ENCODE results near the gene ANKRD60. TPM values are rescaled to one million over a fixed set of nuclear protein-coding genes. Genes with fewer than 3 reads are reported as not detected.

ANKRD60 gene
- total and polyA plus RNA-seq, 11 donors = not detected

GRCh38 chr20:58251348-58251978, 23.0 kb upstream of the ANKRD60 start:
- peaks cover 0 to 49% (median 42%) of the 10 kb centered on the region in 9 donors for H3K36me3 ChIP-seq
- 82 to 93% (median 89%) methylated on average over 8 of the region's 8 CpGs for WGBS, 4 donors
- TF ChIP-seq, protein P1, sequence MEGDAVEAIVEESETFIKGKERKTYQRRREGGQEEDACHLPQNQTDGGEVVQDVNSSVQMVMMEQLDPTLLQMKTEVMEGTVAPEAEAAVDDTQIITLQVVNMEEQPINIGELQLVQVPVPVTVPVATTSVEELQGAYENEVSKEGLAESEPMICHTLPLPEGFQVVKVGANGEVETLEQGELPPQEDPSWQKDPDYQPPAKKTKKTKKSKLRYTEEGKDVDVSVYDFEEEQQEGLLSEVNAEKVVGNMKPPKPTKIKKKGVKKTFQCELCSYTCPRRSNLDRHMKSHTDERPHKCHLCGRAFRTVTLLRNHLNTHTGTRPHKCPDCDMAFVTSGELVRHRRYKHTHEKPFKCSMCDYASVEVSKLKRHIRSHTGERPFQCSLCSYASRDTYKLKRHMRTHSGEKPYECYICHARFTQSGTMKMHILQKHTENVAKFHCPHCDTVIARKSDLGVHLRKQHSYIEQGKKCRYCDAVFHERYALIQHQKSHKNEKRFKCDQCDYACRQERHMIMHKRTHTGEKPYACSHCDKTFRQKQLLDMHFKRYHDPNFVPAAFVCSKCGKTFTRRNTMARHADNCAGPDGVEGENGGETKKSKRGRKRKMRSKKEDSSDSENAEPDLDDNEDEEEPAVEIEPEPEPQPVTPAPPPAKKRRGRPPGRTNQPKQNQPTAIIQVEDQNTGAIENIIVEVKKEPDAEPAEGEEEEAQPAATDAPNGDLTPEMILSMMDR (IDR thresholded peaks at IDR 0.05) = no peak
- no peak for TF ChIP-seq POLR2A (IDR thresholded peaks at IDR 0.05)
- H3K4me3 ChIP-seq = no peak overlapping the region
- DNase-seq (no peak), ATAC-seq (no peak)
- intact Hi-C loops (cut with DNase I) = no loop called here
- H3K4me1 ChIP-seq = peaks cover 0 to 7% (median 0%) of the 10 kb centered on the region in 12 donors
- H3K27ac ChIP-seq = no peak overlapping the region
- no peaks in the 10 kb centered on the region for H3K27me3 ChIP-seq
- peaks cover 0 to 3% (median 0%) of the 10 kb centered on the region in 12 donors for H3K9me3 ChIP-seq

DNA sequence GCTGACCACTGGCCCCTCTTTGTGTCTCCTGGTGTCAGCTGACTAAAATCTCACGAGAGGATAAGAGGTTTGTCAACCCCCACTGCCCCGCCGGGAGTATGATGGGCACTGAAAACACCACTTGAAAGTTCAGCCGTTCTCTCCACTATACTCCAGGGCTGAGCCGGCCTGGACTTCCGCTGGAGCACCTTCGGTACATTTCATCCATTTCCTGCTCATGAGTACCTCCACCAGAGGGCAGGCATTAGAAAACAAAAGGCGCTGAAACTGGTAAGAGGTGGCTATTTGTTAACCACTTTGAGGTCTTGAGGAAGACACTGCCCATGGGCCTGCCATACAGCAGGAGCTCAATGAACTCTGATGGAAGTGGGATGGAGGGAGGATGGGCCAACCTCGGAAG, 17.9 kb upstream of the ANKRD60 start:
- ATAC-seq (peak in 1 of 4 donors; percentile 16), DNase-seq (no peak)
- Histone ChIP-seq H3K4me3 (no peak overlapping the region), H3K27ac (no peak overlapping the region), H3K27me3 (no peaks in the 10 kb centered on the region), H3K4me1 (no peaks in the 10 kb centered on the region), H3K36me3 (peaks cover 0 to 93% (median 80%) of the 10 kb centered on the region in 9 donors), H3K9me3 (no peaks in the 10 kb centered on the region)
- intact Hi-C loops (cut with DNase I) = loop anchor here in 1 of 10 donors (5.0 kb wide), 1 partner anchor 596 kb away; no protein-coding TSS in a partner anchor
- TF ChIP-seq, protein P1 (IDR thresholded peaks at IDR 0.05) = peak in 8 of 12 donors; percentile 10 to 33 (median 24)
- no peak for TF ChIP-seq POLR2A (IDR thresholded peaks at IDR 0.05)
- WGBS, 4 donors = 59 to 82% (median 68%) methylated on average over 8 to 9 of the region's 9 CpGs

DNA sequence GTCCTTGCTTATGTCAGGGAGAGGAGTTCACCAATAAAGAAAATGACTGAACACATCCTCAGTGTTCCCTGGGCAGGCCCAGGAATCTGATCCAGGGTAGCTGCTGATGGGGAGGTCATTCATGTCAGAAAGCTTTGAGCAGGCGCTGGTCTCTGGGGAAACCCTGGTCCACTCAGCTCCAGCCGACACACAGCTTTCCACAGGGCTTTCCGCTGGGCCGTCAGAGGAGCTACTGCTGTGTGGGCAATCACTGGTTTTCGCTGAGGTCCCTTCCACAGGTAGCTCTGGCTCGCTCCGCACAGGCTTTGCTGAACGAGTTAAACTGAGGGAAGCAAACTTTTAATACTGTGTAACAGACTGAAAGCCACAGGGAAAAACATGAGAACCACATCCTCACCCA, 17.5 kb upstream of the ANKRD60 start:
- intact Hi-C loops (cut with DNase I) = loop anchor here in 1 of 10 donors (5.0 kb wide), 1 partner anchor 596 kb away; no protein-coding TSS in a partner anchor
- Histone ChIP-seq H3K9me3 (no peaks in the 10 kb centered on the region), H3K4me1 (no peaks in the 10 kb centered on the region), H3K27ac (no peak overlapping the region), H3K36me3 (peaks cover 0 to 93% (median 80%) of the 10 kb centered on the region in 9 donors), H3K4me3 (no peak overlapping the region), H3K27me3 (no peaks in the 10 kb centered on the region)
- DNase-seq = no peak
- no peak for ATAC-seq
- TF ChIP-seq, protein P1 (IDR thresholded peaks at IDR 0.05) = no peak
- TF ChIP-seq POLR2A (IDR thresholded peaks at IDR 0.05) = no peak
- WGBS, 4 donors = 86 to 95% (median 94%) methylated on average over 4 to 8 of the region's 8 CpGs

- no peaks in the 10 kb centered on the region for H3K27me3 ChIP-seq
- DNase-seq = no peak
- ATAC-seq = no peak
- H3K4me1 ChIP-seq = no peaks in the 10 kb centered on the region
- H3K4me3 ChIP-seq = no peak overlapping the region
- no peak overlapping the region for H3K27ac ChIP-seq
- 89 to 96% (median 94%) methylated on average over 10 of the region's 10 CpGs for WGBS, 4 donors
- H3K36me3 ChIP-seq = peaks cover 0 to 93% (median 80%) of the 10 kb centered on the region in 9 donors
- intact Hi-C loops (cut with DNase I) = loop anchor here in 1 of 10 donors (5.0 kb wide), 1 partner anchor 597 kb away; no protein-coding TSS in a partner anchor
- H3K9me3 ChIP-seq = no peaks in the 10 kb centered on the region
- TF ChIP-seq, protein P1 (IDR thresholded peaks at IDR 0.05) = no peak
- no peak for TF ChIP-seq POLR2A (IDR thresholded peaks at IDR 0.05)
Observed at GRCh38 chr20:58245181-58245891, 16.9 kb upstream of the ANKRD60 start.
